ENCODE data around the gene GABBR1.

Gene GABBR1

DNA sequence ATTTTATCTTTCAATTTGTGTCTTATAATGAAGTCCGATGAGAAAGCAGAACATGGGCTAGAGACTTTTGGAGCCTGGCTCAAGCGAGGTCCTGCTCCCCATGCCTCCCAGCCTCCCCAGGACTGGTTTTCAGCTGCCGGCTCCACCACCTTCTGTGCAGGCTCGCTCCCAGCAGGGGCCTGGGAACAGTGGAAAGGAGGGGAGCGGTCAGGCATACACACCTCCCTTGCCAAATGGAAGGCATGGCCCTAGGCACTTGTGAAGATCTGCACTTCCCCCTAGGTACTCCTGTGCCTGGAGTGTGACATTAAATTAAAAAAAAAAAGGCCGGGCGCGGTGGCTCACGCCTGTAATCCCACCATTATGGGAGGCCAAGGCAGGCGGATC, 19.2 kb upstream of the GABBR1 start:
- DNase-seq = no peak

DNA sequence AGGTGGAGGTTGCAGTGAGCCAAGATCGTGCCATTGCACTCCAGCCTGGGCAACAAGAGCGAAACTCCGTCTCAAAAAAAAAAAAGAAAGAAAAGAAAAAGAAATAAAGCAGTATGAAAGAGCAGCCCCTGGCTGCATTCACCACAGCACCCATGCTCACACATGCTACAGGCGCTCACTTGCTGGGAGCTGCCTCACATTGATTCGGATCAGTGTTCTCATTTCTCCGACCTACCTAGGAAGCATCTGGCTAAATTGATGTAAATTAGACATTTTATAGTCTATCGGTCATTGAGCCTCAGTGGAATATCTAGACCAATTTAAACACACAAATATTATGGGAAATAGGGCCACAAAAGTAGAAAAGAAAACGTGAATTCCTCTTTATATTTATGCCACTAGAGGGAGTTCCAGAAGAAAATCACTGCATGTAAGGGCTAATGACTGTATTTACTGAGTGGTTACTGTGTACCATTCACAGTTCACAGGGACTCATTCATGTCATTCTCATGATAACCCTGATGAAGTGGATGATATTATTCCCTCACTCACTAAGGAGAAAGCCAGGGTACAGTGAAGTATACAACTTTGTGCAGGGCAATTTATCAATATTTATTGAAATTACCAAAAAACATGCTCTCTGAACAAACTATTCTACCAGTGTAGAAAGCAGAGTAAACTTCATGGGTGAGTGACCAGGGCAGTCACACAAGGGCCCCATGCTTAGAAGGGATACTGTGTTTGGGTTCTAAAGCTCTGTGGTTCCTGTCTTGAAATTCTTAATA, 18.6 kb upstream of the GABBR1 start:
- DNase-seq = peak in 1 of 2 donors; percentile 53

DNA sequence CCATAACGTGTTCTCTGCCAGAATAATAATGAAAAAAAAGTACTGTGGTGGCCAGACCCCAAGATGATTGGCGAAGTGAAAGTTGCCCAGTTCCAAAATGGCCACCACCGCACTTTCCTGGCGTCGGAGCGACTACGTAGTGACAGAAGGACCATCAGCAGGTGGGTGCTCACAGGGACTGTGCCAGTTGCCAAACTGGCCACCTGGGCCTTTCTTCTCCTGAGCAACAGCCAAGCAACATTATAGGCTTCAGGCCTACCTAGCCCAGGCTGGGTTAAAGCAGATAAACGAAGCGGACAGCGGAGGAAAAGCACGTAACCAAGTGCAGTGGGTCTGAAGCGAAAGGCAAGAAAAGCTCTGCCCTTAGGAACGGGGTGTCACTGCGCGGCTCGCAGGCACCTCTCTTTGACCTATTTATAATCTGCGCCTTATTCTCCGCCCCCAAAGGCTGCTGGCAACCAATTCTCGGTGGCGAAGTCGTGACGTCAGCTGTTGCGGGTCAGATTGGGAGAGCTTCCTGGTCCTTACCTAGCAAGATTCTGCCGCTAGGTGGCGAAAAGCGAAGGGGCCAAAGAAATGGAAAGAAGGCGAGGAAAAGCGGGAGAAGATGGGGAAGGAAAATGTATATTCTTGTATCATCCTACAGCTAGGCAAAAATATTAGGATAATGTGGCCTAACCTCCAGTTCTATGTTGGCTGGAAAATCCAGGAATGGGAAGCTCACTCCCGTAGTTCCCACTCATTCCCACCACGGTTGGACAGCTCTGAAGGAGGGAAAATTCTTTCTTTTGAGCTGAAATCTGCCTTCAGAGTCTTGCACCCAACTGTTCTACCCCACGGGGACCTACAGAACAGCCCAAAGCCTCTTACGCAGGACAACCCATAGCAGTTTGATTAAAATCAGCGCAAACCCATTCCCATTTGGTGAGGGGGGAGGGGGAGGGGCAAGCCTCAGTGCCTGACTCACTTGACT, 17.0 kb upstream of the GABBR1 start:
- DNase-seq = peak; percentile 98 to 99

DNA sequence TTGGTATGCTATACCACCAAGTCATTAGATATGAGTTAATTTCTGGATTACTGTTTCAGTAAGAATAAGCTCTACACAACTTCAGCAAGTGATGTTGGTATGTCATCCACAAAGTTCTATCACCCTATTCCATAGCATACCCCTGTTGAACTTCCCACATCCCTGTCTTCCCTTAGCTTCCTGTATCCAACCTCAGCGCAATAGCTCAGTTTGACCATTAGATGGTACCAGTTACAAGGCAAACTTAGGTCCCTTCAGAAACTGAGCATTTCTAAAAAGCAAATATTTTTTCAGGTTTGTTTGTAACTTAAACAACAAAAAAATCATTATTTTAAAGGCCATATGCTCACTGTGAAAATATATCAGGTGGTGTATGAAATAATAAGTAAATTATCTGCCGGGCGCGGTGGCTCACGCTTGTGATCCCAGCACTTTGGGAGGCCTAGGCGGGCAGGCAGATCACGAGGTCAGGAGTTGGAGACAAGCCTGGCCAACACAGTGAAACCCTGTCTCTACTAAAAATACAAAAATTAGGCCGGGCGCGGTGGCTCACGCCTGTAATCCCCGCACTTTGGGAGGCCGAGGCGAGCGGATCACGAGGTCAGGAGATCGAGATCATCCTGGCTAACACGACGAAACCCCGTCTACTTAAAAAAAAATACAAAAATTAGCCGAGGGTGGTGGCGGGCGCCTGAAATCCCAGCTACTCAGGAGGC, 15.1 kb upstream of the GABBR1 start:
- no peak for DNase-seq

DNA sequence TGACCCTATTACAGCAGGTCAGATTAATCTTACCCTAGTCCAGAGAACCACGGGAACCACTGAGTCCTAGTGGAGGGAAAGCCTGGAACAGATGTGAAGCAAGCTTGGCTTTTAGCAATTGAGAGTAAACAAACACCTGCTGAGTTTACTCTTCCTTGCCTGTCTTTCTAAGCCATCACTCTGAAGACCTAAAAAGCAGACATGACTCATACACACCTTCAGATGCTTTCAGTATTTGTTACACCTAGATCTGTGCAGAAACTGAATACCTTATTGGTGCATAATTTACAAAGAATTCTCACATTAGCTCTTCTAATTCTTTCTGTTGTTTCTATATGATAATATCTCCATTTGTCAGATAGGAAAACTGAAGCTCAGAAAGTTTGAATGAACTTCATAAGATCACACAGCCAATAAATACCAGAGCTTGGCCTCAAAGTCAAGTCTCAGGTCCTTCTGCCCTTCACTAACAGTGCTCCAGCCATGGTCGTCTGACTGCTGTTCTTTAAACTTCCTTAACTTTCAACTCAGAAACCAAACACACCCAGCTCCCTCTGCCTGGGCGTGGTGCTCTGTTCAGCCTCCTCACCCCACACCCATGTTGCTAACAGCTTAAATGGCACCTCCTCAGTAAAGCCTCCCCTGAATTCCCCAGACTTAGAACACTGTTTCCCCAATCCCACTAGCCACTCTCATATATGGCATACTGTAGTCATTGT, 8.6 kb upstream of the GABBR1 start:
- DNase-seq = peak; percentile 29 to 31

DNA sequence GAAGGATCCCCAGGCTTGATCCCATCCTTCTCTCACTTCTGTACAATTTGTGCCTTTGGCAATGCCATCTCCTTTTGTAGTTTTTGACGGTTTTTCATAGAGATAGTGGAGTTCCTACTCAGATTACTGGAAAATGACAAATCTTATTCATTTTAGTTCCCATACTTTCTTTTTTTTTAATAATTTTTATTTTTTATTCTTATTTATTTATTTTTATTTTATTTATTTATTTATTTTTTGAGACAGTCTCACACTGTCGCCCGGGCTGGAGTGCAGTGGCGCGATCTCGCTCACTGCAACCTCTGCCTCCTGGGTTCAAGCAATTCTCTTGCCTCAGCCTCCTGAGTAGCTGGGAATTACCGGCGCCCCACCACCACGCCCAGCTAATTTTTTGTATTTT, 4.3 kb upstream of the GABBR1 start:
- DNase-seq = no peak

DNA sequence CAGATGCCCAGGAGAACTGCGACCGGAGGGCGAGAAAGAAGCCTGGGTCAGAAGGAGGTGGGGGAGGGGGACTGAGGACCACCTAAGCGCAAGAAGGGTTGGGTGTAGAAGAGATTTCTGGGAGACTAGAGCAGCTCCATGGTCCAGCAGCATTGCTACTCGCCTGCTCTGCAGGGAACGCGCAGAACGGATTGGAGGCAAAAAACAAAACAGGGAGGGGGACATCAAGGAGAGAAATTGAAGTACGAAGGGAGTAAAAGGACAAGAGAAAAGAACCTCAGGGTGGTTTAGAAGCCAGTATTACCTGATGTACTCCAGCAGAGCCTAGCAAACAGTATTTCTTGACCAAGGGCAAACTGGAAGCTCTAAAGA, 537 bp upstream of the GABBR1 start:
- no peak for DNase-seq

DNA sequence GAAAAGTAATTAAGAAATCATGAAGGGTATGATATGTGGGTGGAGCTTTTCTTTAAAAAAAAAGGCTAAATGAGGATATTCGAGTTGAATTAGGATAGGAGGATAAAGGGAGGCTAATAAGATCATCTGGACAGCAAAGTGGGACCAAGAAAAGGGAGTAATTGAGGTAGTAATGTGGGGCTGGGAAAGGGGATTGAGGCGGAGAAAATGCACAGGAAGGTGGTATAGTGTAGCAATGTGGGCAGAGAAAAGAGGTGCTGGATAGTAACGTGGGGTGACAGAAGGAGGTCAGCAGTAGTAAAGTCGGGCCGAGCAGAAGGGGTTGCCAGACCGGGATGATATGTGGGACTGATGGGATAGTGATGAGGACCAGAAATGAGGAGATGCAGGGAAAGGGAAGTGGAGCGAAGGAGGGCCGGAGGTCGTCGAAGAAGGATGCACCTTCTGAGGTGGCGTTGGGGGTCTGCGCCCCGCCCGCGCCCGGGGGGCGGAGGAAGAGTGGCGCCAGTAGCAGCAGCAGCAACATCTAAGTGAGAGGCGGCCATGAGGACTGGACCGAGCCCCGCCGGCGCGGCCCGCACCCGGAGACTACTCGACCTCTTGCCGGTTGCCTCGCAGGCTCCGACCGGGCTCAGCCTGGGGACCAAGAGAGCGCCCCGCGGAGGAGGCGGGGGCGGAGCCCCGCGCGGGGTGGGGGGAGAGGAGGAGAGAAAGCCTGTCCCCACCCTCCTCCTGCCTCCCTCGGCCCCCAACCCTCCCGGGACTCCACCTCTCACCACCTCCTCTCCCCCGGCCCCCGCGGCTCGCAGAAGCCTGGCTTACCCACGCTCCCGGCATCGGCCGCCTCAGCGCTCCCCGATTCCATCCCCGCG, 887 bp downstream of the GABBR1 start:
- peak; percentile 64 to 77 for DNase-seq

DNA sequence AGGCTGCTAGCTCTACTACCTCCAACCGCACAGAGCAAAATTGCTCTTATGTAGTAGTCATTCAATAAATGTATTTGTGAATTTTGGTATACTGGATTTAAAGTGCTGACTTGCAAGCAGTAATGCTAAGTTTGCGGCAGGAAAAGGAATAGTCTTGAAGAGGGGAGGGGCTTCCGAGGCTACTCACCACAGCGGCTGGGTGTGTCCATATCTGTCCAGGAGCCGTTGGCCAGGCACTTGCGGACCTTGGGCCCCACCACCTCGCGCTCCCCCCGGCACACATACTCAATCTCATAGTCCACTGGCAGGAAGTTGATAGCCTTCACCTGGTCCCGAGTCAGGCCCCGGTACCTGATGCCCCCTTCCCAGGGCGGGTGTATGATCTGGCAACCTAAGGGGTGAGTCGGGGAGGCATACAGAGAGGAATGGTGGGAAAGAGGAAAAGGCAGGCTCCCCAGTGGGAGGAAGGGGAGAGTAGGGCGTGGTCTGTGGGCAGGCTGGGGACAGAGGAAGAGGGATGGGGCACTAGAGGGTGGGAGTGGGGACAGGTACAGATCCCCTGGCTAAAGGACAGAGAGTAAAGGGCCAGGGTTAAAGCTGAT, 1.7 kb downstream of the GABBR1 start:
- no peak for DNase-seq

DNA sequence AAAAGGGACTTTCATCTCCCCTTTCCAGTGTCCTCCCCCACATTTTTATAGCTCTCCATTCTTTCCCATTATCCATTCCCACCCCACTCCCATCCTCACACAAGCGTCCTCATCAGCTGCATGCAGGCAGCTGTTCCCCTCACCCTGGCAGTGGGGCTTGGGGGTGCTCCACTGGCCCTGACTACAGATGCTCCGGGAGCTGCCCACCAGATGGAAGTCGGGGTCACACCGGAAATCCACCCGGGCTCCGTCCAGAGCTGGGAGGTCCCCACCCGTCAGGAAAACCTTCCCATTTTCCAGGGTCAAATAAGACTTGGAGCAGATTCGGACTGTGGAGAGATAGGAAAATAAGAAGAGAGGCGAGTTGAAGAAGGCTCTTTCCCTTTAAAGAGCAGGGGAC, 2.7 kb downstream of the GABBR1 start:
- DNase-seq = no peak

DNA sequence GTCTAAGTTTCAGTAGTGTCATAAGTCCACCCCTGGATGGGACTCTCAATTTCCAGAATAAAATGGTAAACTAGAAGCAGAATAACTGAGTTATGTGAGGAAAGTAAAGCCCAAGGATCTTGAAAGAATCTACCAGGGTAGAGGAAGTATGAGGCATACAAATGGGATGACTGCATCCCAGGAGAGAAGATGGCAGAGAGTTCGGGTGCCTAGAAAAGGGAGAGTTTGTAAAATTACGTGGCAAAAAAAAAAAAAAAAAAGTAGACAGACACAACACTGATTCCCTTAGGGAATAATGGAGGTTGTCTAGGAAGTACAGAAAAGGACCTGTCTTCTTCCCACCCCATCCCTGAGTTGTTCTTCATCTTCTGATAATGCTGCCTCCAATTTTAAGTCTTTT, 3.4 kb downstream of the GABBR1 start:
- DNase-seq = no peak

DNA sequence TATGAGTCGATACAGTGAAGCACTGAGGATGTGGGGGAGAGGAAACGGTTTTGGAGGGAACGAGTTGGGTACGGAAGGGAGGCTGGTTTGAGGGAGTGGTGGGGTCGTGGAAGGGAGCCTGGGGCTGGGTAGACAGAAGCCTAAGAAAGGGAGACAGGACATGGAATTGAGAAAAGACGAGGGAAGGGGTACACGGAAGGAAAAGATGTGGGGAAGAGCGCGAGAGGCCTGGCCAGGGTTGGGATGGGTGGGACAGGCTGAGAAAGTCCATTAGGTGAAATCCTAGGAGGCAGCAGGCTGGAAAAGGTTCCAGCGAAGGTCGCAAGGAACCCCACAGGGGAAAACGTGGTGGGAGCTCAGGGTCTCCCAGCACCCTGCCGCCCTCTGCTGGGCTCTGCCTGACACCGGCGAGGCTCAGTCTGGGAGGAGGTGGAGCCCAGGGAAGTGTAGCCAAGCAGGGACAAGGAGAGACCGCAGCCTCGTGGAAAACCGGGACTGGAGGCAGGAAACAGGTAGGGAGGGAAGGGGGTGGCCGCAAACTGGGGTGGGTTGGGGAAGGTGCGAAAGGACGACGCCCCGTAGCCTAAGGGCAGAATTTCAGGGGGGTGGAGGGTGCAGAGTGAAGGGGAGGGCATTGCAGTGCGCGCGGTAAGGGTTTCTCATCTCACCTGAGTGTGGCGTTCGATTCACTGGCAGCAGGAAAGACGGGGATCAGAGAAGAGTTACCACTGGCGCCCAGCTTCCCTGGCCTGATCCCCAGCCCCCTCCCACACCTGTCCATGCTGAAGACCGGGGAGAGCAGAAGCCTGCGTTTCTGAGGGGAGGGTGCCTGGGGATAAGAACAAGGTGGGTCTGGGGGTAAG, 4.3 kb downstream of the GABBR1 start:
- DNase-seq = peak; percentile 50 to 52

DNA sequence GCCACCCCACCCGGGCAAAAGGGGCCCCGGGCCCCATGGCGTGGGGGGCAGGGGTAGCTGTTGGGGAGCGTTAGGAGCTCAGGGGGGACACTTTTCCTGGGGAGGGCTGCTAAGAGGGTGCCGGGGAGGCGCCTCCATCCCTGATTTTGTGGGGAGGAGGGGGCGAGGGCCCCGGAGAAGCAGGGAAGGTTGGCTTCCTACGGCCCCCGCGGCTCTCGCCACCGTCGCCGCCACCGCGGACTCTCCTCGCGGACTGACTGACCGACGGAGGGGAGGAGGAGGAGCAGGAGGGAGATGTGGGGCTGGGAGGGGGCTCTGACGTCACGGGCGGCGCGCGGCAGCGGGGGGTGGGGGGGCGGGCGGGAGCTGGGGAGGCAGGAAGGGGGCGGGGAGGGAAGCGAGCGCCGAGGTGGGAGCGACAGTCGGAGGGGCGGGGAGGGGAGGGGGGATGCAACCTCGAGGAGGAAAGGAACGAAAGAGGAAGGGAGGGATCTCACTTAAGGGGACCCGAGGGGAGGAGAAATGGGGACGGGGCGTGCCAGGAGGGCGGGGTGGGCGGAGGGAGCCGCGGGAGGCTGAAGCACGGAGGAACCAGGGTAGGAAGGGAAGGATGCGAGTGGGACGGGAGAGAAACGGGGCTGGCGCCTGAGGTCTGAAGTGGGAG, 5.1 kb downstream of the GABBR1 start:
- peak; percentile 67 to 71 for DNase-seq

DNA sequence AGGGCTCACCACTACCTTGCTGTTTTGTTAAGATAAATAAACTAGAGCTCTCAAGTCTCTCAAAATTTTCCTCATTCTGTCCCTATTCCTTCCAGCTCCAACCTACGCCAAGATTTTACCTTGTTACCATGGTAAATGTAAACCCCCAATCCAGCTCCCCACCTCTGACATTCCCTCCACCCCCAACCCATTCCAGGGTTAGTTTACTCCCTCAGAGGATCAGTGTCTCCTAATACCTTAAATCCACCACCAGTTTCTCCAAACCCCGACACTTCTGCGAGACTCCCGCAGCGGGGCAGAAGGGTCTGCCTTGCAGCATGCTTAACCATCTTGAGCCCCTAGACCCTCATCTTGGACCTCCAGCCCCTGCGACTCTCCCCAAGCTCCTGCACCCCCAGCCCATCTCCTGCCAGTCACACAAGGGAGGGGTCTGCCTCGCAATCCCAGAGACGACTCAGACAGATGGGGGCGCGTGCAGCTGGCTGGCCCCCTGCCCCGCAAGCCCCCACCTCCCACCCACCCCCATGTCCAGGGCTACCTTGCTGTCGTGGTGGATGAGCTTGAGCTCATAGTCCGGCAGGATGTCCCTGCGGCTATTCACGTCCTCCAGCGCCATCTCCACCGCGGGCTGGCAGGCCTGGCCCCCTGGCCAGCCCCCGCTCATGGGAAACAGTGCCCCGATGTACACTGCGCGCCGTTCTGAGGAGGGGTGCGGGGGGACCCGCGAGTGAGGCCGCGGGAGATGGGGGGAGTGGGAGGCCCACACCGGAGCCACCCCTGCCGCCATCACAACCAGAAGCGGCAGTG, 5.8 kb downstream of the GABBR1 start:
- DNase-seq = no peak

DNA sequence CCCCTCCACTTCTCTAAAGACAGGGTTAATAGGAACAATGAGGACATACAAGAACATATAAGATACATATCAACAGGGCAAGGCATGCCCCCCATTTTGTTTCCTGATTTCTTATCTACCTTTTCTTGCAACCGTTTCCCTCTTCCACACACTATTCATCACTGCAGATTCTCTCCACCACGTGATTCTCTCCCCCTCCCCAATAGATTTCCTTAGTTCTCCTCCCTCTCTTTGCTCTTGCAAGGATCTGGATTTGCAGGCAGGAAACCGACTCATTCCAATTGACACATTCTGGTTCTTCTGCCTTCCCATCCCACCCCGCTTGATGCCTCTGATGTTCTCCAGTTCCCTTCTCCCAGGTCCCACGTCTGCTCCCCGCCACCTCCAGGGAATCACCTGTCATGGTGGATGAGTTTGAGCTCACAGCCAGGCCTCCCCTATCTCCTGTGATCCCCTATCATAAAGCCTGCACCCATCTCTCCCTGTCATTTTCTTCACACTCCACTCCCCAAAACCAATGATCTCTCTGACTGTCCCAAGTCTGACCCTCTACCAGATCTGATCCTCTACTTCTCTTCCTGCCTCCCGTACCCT, 7.5 kb downstream of the GABBR1 start:
- no peak for DNase-seq

DNA sequence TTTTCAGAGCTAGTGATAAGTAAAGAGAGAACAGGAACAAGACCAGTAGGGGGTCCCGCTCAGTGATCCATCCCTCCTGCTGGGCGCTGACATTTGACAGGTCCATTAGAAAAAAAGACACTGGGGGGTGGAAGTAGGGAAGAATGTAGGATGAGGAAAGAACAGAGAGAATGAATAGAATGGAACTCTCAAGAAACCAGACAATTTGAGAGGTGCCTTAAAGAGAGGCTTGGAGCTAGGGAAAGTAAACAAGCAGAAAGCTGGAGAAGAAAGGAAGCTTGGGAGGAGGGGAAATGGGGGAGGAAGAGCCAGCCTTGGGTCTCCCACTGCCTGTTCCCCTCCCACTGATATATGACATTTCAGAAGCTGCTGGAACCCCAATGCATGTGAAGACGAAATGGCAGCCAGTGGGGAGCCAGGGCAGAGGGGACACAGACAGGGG, 8.4 kb downstream of the GABBR1 start:
- no peak for DNase-seq

DNA sequence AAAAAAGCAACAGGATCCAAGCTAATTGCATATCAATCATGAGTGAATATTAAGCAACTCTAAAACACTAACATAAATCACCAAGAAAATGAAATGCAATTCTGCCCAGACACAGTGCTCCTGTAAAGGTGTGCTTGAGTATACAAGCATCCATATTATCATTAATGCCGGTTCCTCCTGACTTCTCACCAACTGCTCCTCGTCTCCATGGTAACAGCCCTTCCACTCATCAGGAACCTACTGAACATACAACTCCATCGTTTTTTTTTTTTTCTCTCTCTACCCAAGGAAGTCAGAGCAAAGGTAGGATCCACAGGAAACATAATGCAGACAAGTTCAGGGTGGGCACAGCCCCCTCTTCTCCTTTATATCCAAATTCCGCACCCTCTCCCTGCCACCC, 12.4 kb downstream of the GABBR1 start:
- DNase-seq = no peak

DNA sequence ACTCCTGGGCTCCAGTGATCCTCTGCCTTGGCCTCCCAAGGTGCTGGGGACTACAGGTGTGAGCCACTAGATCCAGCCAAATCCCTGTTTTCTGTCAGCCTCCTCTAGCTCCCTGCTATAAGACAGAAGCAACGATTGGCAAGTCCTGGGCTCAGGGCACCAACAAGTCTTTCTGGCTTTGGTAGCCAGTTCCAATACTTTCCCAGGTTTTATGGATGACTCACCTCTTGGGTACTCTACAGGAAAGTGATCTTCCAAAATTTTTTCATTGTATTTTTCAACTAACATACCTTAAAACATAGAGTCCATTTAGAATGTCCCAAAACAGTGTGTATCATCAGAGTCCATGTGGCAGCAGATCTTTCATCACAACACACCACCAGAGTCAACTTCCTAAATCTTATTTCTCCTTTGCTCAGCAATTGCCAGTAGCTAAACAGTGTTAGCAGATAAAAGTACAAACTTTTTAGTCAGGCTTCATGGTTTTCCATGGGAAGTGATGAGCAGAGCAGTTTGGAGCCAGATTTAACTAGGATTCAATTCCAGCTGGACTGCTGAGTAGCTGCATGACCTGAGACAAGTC, 13.3 kb downstream of the GABBR1 start:
- no peak for DNase-seq

Measured in CD4-positive, alpha-beta T cell treated with Interleukin-1 beta for 1 hour (primary cell).